ENCODE results near the gene PRDM10.
"Not testable (repeated sequence)": the region's sequence is repeated elsewhere in the genome, so short reads cannot be mapped to it uniquely, and the experiment has no call there.

Gene PRDM10

GRCh38 chr11:129918361-129918760 is 84.3 kb downstream of the PRDM10 start:
- no peak for DNase-seq (ENCODE audit: insufficient read length, low spot score)
- FAIRE-seq: no peak

- DNase-seq (ENCODE audit: insufficient read length, low spot score) (no peak), FAIRE-seq (no peak)
These were observed 85.4 kb downstream of the PRDM10 start for GRCh38 chr11:129917231-129917630.

- DNase-seq (ENCODE audit: insufficient read length, low spot score) (no peak), FAIRE-seq (no peak)
These were observed 91.3 kb downstream of the PRDM10 start for GRCh38 chr11:129911298-129911697.

- FAIRE-seq: no peak
- no peak for DNase-seq (ENCODE audit: insufficient read length, low spot score)
These were observed 92.3 kb downstream of the PRDM10 start for GRCh38 chr11:129910360-129910759.

- FAIRE-seq (no peak), DNase-seq (ENCODE audit: insufficient read length, low spot score) (no peak)
These were observed 97.2 kb downstream of the PRDM10 start for GRCh38 chr11:129905402-129905801.

- DNase-seq (ENCODE audit: insufficient read length, low spot score) (no peak), FAIRE-seq (no peak)
These were observed 106.6 kb downstream of the PRDM10 start for GRCh38 chr11:129896062-129896461.

GRCh38 chr11:129895126-129896041 is 107.3 kb downstream of the PRDM10 start, which contains the start of gene NFRKB:
Gene NFRKB (minus strand): TSS chr11:129895578. CDS start chr11:129892849, 2,729 bp downstream.
- FAIRE-seq: peak; percentile 62
- DNase-seq (ENCODE audit: insufficient read length, low spot score): peak; percentile 90

- DNase-seq (ENCODE audit: insufficient read length, low spot score) (peak; percentile 25), FAIRE-seq (peak; percentile 72)
These were observed 108.1 kb downstream of the PRDM10 start for GRCh38 chr11:129894278-129895125.

GRCh38 chr11:129888451-129888850 is 114.2 kb downstream of the PRDM10 start:
- no peak for DNase-seq (ENCODE audit: insufficient read length, low spot score)
- FAIRE-seq: no peak

GRCh38 chr11:129885381-129885780 is 117.3 kb downstream of the PRDM10 start:
- FAIRE-seq: no peak
- no peak for DNase-seq (ENCODE audit: insufficient read length, low spot score)

- DNase-seq (ENCODE audit: insufficient read length, low spot score): no peak
- no peak for FAIRE-seq
These were observed 118.1 kb downstream of the PRDM10 start for GRCh38 chr11:129884581-129884980.

DNA sequence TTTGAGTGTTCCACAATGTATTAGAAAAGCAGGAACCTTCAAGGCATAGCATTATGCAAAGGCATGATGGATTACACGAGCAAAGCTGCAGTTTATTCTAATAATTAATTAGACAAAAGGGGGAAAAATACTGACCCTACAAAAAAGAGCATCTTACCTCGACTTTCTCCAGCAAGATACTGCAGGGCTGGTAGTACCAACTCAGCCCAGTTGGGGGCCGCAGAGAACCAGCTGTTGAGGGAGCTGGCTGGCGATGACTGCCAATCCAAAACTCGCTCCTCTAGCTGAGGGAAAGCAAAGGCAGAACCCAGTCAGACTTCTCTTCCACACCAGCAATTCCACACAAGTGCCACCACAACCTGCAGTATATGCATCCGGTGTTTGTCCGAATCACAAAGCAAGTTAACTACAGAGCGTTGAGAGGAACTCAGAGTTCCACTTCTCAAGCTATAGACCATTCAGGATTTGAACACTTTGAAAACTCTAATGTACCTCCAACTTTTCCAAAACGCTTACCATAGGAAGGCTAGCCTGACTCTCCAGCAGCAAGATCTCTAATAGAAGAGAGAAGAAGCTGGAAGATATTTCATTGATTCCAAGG is 121.0 kb downstream of the PRDM10 start:
- FAIRE-seq (no peak), DNase-seq (ENCODE audit: insufficient read length, low spot score) (peak; percentile 24)

GRCh38 chr11:129880311-129880710 is 122.3 kb downstream of the PRDM10 start:
- DNase-seq (ENCODE audit: insufficient read length, low spot score) (no peak), FAIRE-seq (no peak)

- FAIRE-seq (no peak), DNase-seq (ENCODE audit: insufficient read length, low spot score) (no peak)
These were observed 130.7 kb downstream of the PRDM10 start for GRCh38 chr11:129871914-129872313.

- FAIRE-seq; DNase-seq (ENCODE audit: insufficient read length, low spot score): not testable (repeated sequence)
These were observed 134.0 kb downstream of the PRDM10 start for GRCh38 chr11:129868626-129869025.

- no peak for DNase-seq (ENCODE audit: insufficient read length, low spot score)
- no peak for FAIRE-seq
These were observed 136.3 kb downstream of the PRDM10 start for GRCh38 chr11:129866311-129866710.

GRCh38 chr11:129865701-129866100 is 136.9 kb downstream of the PRDM10 start:
- no peak for FAIRE-seq
- DNase-seq (ENCODE audit: insufficient read length, low spot score): no peak

GRCh38 chr11:129864811-129865210 is 137.8 kb downstream of the PRDM10 start:
- FAIRE-seq (no peak), DNase-seq (ENCODE audit: insufficient read length, low spot score) (no peak)

DNA sequence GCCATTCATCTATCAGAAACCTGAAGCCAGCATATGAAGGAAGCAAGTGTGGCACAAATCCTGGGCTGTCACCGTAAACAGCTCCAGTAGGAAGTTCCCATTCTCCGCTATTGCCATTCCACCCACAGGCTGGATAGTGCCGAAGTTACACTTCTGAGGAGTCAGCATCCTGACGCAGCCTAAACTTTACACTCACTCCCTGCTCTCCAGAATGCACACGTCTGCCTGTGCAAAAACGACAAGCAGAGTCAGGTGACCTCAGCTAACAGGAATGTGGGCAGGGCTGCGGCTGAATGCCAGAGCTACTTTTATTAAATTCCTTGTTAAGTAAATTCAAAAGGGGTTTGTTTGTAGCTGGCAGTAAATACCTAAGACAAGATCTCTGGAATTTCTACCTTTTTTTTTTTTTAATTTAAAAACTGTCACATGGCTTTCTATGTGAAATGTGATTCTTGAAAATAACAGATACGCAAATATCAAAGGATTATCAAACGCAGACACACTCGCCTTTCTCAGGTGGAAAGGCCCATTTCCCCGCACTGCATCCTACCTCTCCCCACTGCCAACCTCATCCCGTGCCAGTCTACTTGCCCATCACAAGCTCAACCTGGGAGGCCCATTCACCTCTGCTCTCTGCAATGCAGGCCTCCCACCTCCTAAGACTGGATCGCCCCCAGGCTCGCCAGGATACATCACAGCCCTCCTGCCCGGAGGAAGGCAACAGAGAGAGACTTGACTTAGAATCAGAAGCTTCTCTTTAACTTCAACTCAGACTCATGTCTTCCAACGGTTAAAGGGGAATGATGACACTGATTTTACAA is 140.7 kb downstream of the PRDM10 start:
- DNase-seq (ENCODE audit: insufficient read length, low spot score): no peak
- FAIRE-seq: no peak

GRCh38 chr11:129856036-129856435 is 146.6 kb downstream of the PRDM10 start:
- no peak for FAIRE-seq

More at GRCh38 chr11:129856036-129856435, 146.6 kb downstream of the PRDM10 start:
- no peak for DNase-seq (ENCODE audit: insufficient read length, low spot score)

Measured in GM19239 (cell line).